HG02610 (cell line): ENCODE measurements around the gene APOBEC4.
A peak's percentile ranks its signal among the peaks of the same experiment; 100 is the strongest.

Experiments
- ATAC-seq: cut with Tn5 transposase; IDR thresholded peaks from one replicate; pipeline ENCODE4 v1.9.1; 2021; ENCODE audit warnings: mild to moderate bottlenecking, moderate library complexity; ENCODE audit not compliant: unreplicated experiment

The APOBEC4 gene

GRCh38 chr1:183675883-183676585 lies 22.9 kb upstream of the APOBEC4 start:
- no peak for ATAC-seq

DNA sequence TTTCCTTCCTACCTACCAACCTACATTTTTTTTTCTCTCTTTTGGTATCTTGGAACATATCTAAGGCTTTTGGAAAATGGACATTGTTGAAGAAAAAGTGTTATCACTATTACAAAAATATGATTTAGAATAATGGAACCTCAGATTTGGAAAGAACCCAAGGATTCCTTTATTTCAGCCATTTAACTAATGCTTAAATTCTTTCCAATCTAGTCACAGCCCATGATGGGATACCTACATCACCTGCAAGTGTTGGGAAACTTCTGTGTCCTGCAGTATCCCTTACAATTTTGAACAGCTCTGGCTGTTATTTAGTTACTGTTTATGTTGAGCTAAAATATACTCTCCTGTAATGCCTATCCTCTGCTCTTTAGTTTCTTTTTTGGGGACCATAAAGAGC lies 22.3 kb upstream of the APOBEC4 start:
- ATAC-seq = no peak

- ATAC-seq = no peak
Measured at GRCh38 chr1:183674886-183675285, 21.8 kb upstream of the APOBEC4 start.

DNA sequence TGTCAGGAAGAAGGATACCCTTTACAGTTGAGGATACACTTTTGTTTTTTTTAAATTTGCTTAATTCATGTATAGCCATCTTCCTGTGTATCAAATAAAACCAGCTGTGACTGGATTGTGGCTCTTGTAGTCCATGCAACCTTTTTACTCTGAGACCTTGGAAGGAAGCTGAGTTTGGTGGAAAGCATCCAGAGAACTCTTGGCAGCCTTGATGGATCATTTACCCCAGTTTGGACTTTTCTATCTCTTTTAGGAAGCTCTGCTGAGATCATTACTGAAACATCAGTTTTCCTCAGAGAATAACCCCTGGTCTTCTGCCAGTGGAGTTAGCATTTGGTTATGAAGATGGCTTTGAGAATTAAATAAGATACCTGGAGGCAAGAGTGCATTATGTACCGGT lies 21.2 kb upstream of the APOBEC4 start:
- no peak for ATAC-seq

DNA sequence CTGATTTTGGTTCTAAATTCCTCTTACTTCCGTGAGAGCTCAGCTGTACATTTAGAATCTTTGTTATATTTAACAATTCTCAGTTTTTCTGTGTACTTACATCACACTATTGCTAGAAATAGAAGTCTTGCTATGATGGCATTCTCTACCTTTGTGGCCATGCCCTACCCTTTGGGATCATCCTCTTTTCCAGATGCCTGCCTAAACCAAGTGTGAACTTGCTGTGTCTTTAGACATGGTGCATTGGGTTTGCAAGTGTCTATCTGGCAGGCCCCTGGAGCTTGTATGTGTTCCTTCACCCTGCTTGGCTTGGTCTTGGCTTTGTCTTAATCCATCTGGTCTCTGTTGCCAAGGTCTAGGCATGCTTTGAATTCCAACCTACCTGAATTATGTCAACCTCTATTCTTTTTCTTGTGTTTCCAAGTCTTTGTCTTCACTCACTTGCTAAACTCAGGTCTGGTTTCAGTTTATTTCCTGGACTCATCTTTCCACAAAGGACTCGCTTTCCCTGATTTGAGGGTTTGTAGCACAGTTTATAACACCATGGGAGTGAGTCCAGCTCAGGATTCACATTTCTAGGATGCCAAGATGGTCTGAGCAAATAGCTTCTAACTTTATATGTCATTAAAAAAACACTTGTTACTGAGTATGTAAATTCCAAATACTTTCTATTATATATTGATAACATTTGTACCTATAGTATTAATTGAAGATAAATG lies 20.6 kb upstream of the APOBEC4 start:
- no peak for ATAC-seq

DNA sequence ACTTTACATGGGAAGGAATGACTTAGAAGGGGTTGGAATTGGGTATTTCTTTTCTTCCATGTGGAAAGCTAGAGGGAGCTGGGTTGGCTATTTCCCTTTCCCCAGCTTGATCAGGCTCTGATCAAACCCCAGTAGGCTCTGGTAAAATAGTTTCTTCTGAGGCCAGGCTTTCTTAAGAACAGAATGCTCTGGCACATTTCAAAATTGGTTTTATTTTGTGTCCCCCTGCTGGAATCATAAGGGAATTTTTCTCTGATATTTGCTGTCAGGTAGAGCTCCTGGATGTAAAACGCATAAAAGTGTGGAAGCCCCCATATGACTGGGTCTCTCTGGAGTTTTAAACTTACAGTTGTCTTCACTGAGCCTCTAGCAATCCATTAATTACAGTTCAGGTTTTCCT lies 17.1 kb upstream of the APOBEC4 start:
- no peak for ATAC-seq

DNA sequence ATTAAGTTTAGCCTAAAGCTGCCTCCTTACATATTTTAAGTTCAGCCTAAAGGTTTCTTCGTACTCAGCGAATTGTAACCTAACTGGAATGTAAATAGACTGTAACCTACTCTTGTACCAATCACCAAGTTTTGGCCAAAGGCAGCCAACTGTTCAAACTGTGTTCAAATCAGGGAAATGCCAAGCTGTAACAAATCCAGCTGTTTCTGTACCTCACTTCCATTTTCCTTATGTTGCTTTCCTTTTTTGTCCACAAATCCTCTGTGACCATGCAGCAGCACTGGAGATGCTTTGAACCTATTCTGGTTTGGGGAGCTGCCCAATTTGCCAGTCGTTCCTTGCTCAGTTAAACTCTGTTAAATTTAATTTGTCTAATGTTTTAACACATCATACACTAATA lies 3.2 kb upstream of the APOBEC4 start:
- no peak for ATAC-seq

DNA sequence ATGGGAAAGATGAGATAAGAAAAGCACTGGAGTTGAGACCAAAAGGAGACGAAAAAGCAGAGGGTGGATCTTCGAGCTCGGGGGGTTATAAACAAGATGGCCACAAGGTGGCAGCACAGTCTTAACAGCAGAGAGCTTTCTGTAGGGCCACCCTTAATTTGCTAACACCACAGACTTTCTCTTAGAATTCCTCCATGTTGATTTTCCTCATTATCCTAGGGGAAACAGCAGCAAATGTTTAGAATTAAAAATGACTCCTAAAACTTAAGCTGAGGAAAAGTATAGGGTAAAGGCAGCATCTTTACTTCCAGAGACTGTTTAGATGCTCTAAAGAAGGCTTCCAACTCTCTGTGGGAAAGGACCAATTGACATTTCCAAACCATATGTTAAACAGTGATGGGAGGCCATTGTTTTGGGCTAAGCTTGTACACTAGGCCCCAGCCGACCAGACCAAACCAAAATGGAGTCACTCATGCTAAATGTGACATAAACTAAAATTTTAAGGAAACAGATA lies 2.5 kb upstream of the APOBEC4 start:
- ATAC-seq = no peak

GRCh38 chr1:183654706-183655105 lies 1.6 kb upstream of the APOBEC4 start:
- no peak for ATAC-seq

DNA sequence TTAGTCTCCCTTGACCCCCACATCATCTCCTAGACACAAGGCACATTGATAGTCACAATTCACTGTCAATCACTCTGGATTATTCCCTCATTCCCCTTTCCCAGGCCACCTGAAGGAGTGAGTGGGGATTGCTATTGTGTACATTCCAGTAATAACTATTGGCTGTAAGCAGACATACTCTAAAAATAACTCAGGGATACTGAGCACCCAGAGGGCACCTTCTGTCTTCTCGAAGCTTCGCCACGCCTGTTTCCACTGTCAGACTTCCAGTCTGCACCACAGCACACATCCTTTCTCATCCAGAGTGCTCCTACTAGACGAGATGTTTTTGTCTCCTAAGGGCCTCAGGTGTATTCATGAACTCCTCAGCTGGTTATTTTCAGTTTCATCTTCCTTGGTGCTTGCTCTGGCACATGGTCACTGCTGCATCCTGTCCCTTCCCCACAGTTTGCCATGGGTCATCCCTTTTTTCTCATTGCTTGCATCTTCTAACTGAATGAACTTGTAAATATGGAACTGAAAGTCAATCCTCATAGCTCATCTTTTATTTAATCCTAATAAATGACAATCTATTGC lies 848 bp upstream of the APOBEC4 start:
- ATAC-seq = peak; percentile 45

- ATAC-seq = no peak
Measured at GRCh38 chr1:183653462-183653794, 312 bp upstream of the APOBEC4 start.

DNA sequence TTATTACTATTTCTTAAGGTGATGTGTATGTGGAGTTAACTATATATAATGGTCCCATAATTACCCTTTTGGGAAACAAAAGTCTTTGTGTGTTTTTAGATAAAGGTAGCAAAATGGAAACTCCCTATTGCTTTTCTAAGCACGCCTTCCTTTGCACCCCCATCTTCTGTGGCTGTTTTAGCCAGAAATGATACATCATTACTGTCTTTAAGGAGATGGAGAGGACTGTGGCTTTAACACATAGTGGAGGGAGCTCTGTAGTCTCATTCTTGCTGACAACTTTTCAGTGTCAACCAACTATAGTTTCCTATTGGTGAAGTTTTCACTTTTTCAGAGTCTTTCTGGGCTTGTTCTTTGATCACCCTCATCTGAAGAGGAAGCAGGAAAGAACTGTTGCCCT lies 1.0 kb downstream of the APOBEC4 start:
- ATAC-seq = peak; percentile 74

- no peak for ATAC-seq
Measured at GRCh38 chr1:183651612-183652011, 1.5 kb downstream of the APOBEC4 start.

DNA sequence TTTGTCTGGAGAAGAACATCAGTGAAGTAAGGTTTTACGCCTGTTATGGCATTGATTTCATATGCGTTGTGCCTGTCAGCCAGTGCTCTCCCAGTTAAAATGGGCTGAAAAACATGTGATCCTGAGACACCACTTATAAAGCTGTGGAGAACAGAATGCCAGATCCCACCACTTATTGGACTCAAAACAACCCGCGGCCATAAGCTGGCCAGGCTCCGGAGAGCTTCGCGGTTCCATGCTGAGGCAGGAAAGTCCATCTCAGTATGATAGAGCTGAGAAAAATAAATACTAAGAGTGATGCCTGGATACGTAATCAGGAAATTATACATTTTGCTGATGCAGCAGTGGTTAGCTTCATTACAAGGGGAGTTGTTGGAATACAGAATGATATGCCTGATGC lies 5.1 kb downstream of the APOBEC4 start:
- no peak for ATAC-seq

DNA sequence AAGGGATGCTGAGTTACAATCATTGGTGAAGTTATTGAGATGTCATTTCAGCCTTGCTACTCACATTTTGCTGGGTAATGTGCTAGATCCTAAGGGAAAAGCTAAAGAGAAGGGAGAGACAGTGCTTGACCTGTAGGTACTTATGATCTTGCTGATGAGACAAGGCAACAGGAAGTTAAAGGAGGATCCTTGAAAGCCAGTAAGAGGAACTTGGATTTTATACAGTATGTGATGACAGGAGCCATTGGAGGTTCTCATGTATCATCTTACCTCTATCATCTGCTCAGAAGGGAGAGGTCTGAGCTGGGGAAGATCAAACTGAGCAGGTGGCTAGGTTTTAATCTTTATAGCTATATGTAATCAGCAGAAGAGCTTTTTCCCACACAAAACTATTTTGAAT lies 6.3 kb downstream of the APOBEC4 start:
- ATAC-seq = no peak

DNA sequence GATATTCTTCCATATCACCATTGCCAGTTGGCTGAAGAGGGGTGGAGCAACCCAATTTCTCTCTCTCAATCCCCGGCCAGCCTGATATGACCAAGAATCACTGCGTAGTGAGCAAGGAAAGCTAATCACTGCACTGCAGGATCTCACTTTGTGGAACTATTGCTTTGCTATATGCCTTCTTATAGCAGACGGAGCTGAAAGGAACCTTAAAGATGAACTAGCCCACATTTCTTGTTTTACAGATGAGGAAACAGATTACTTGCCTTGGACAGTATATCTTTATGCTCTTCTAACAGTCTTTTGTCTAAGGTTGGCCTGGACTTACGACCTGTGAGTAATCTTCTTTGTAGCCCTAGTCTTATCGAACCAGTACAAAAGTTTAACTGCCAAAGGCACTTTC lies 7.6 kb downstream of the APOBEC4 start:
- no peak for ATAC-seq

DNA sequence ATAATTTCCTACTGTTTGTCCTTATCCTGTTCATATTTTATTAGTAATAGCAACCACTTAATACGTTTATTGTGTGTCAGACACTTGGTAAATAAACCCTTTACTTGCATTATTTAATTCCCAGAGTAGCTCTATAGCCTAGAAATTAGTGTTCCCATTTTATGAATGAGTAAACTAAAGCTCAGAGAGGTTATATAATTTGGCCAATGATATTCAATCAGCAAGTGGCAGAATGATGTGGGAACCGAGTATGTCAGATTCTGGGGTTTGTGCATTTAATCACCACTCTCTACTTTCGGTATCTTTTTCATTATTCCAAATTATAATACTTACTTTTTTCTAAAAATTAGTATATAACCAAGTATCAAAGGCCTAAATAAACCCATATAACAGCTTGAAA lies 10.9 kb downstream of the APOBEC4 start:
- ATAC-seq = no peak

DNA sequence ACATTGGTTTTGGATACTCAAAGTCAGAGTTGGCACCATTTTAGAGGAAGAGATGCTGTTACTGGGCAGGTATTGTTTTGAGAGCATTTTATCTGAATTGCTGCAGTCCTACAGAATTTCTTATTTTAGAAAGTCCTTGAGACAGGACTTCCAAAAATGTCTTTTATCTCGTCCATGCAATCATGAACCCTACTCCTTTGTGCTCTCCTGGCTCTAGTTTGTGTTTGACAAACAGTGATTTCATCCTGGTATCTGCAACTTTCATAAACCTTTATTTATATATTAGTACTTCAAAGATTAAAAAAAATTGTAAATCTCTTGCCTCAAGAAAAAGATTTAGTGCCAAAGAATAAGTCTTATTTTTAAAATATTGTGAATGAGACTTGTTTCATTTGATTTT lies 12.9 kb downstream of the APOBEC4 start:
- ATAC-seq = no peak

- no peak for ATAC-seq
Measured at GRCh38 chr1:183638649-183639387, 14.3 kb downstream of the APOBEC4 start.

- no peak for ATAC-seq
Measured at GRCh38 chr1:183636783-183637182, 16.3 kb downstream of the APOBEC4 start.

DNA sequence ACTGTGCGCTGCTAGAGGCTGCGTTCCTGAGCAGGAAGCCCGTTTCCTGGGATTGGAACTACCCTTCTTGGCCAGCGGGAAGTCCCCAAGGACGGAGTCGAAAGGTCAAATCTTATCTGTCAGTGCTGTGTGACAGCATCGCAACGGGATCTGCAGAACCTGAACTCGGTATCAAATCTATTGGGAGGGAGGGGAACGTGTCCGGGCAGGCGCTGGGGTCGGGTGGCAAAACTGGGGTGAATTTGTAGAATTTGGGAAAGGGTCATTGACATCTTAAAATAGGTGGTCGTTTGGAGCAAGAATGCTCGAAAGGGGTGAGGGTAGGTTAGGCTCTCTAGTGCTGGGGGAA lies 16.8 kb downstream of the APOBEC4 start:
- ATAC-seq = no peak
